Measurements from ENCODE around the gene MPP7.
"Not testable (repeated sequence)": the region's sequence is repeated elsewhere in the genome, so short reads cannot be mapped to it uniquely, and the experiment has no call there.

MPP7 gene

DNA sequence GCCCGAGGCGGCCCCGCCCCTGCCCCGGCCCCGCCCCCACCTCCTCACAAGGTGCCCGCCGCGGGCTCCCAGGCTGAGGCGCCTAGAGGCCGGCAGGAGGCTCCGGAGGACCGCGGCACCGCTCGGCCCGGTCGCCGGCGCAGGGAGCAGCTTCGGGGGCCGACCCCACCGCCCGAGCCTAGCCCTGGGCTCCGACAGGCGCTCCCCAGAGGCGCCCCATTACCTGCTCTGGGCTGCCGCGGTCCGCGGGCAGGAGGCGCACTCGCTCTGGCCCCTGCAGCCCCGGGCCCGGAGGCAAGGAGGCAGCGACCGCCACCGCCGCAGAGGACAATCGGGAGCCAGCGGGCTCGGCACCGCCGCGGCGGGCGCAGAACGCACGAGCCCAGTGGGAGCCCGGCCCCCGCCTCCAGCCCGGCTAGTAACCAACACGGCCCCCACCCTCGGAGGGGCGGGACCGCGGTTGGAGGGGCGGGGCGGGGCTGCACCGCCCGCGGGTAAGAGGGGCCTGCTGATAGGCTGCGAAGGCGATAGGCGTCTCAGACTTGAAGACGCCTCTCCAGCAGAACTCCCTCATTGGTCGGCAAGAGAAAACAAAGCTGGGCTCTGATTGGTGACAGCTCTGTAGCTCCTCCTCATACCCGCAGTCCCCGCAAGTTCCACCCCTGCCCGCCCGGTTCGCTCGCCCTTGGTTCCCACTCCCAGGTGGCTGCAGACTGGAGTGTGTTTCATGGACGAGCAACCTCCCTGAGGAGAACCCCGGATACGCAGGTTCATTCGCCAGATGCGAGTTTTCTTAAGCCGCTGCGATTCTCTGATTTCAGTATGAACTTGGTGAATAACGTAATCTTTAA lies at the start of gene MPP7:
TSS of gene MPP7 (minus strand) at position 427 of the 851 bp plus-strand sequence. CDS start 64,460 bp downstream, outside the sequence.
- peak; percentile 76 to 96 (median 92) for DNase-seq

DNA sequence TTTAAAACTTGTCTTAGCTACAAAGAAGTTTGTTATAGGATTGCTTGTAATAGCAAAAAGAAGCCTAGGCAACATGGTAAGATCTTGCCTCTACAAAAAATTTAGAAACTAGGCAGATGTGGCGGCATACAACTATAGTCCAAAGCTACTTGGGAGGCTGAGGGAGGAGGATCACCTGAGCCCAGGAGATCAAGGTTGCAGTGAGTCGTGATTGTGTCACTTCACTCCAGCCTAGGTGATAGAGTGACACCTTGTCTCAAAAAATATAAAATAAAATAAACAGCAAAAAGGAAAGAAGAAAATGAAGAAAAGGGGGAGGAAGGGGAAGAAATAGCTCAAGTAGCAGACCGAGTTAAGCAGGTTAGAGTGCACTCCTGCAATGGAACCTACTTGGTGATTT lies 47.0 kb upstream of the MPP7 start:
- no peak for DNase-seq

DNA sequence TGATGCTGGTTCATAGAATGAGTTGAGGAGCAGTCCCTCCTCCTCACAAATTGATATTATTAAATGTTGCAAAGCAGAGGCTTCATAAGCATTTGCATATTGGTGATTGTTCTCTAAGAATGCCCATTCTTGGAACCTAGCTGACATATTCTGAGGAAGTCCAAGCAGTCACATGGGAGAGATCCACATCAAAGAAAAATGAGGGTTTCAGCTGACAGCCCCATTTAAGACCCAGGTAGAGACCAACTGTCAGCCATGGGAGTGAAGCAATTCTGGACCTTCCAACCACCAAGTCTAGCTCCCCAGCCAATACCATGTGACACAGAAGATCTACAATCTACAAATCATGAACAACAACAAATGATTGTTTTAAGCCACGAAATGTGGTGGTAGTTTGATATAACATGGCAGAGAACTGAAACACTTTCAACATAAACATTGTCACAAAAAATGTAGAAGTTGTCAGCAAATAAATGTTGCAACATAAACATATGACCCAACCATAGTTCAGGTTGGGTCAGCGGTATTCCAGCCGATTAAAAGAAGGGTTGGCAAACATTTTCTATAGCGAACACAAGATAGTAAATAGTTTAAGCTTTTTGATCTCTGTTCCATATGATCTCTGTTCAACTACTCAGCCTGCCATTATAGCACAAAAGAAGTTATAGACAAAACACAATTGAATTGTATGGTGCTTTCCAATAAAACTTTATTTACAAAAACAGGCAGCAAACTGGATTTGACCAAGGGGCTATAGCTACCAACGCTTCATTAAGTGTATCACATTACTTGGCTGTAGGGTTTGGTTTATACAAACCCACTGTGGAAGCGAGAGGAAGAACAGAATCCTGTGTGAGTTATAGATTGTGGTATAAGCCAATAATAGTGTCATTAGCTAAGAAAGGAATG lies 41.4 kb upstream of the MPP7 start:
- no peak for DNase-seq

DNA sequence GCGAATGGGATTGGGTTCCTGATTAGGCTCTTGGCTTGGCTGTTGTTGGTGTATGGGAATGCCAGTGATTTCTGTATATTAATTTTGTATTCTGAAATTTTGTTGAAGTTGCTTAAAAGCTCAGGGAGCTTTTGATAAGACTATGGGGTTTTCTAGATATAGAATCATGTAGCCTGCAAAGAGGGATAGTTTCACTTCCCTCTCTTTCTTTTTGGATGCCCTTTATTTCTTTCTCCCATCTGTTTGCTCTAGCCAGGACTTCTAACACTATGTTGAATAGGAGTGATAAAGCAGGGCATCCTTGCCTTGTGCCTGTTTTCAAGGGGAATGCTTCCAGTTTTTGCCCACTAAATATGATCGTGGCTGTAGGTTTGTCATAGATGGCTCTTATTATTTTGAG lies 40.4 kb upstream of the MPP7 start:
- no peak for DNase-seq

DNA sequence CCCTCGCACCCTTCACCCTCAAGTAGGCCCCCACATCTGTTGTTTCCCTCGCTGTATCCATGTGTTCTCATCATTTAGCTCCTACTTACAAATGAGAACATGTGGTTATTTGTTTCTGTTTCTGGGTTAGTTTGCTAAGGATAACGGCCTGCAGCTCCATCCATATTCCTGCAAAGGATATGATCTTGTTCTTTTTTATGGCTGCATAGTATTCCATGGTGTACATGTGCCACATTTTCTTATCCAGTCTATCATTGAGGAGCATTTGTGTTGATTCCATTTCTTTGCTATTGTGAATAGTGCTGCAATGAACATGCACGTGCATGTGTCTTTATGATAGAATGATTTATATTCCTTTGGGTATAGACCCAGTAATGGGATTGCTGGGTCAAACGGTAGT lies 38.8 kb upstream of the MPP7 start:
- DNase-seq, result not testable (repeated sequence)

DNA sequence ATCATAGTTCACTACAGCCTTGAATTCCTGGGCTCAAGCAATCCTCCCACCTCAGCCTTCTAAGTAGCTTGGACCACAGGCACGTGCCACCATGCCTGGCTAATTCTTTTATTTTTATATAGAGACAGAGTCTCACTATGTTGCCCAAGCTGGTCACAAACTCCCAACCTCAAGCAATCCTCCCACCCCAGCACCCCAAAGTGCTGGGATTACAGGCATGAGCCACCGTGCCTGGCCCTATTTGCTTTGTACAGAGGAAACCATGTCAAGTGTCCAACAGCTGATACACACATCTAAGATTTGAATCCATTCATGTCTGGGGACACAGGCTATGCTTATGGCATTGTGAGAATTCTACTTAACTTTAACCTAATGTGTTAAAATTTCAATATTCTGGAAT lies 29.9 kb upstream of the MPP7 start:
- no peak for DNase-seq

DNA sequence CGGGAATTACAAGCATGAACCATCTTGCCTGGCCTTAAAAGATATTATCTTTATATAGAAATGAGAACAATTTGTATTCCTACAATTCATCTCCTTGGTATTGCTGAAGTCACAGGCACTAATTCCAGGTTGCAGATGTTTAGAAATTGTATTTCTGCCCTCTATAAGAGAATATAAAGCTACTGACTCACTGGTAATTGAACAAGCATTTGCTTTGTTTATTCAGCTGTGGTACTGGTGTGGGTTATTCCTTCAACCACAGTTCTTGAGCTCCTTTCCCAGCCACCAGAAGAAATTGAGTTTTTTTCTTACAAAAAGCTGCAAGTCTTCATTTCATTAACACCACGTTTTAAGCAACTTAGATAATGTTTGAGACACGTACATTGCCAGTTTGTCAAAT lies 29.0 kb upstream of the MPP7 start:
- no peak for DNase-seq

DNA sequence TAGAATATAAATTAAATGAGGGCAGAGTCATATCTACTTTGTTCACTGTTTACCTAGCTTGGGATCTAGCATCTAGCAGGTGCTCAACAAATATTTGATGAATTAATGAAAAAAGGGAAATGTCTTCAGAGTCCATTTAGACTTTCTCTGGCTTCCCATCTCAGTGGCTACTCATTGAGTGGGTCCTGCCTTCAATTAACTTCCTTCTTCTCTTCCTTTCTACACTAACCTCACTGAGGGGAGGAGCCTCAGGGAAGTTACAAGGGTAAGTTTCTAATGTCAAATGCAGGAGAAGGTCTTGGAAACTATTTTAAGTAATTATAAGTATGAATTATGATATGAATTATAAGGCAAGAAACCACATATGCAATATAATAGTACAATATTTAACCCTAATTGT lies 28.2 kb upstream of the MPP7 start:
- DNase-seq, result no peak

DNA sequence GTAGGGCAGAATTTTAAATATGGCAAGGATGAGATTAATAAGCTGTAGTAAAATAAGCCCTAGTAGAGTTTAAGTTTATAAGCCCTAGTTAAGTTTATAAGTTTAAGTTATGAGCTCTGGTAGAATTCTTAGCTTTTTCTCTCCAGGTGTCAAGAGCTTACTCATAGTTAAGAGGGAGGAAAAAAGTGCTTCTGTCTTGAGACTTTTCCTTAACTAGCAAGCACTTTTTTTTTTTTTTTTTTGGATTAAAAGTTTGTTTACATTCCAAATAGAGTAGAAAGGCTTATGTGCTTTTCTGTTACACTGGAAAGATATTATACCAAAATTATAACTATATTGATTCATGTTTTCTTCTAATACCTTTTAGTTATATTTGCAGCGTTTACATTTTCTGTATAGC lies 25.5 kb upstream of the MPP7 start:
- no peak for DNase-seq

DNA sequence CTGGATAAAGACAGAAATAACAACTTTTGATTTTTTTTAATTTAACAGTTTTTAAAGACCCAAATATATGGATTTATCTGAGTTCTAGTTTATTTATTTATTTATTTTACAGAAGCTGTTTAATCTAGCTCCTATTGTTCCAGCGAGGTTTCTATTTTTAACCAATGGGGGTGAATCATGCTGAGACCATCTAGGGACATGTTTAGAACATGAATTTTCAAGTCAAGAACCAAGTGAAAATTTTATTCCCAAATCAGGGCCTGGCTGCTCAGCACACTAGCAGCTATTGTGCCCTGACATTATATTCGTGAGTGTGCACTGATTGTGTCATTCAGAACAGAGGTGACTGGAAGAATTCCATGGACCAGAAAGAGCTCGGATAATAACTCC lies 24.6 kb upstream of the MPP7 start:
- no peak for DNase-seq

DNA sequence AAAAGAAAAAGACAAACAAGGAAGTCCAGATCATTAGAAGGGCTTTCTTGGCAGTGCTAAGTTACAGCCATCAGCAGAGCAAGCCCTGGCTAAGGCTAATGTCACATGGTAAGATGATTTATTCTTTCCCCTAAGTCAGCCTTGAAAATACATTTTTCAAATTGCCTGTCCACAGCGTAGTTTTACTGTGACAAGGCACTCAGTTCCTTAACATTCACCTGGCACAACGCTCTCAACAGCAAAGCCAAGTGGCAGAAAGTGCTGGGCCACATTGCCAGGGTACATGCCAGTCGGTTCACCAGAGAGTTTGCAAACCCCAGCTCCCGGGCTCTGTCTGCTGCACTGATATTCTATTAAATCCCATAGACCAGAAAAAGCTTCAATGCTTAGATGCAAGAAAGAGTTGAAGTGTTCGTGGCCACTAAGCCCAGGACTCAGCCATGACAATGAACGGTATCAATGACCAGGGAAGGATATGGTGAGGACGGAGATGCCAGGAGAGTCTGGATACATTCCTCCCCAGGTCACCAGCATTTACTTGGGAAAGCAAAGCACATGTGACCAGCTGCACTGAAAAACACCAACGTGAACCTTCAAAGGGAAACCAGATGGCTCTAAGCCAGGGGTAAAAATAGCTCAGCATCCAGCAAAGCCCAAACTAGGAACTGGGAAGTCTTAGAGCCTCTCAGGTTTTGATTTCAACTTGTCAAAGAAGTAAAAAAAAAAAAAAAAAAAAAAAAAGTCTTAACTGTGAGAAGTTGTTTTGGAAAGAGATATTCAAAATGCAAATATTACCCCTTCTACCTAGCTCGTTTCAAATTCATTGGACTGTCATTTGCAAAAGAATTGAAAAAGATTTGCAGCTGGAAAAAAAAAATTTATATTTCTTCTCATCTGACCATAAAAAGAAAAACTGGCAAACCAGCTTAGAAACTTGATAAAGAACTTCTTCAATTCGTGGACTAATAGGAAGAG lies 23.9 kb upstream of the MPP7 start:
- no peak for DNase-seq

DNA sequence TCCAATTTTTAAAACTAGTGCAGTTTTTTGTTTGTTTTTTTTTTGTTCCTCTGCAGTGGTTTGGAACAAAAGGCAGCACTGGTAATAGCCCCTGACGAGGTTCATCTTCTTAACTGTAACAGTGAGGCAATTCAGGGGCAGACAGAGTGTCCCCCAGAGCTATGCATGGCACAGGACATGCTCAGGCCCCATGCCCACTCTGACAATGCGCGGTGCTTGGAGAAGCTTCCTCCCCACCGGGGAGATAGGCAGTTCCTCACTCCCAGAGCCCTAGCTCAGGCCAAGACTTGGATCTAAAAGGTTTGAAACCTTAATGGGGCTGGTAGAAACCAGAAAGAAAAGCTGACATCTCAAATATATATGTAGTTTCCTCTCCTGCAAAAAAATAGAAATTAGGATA lies 17.9 kb upstream of the MPP7 start:
- no peak for DNase-seq

DNA sequence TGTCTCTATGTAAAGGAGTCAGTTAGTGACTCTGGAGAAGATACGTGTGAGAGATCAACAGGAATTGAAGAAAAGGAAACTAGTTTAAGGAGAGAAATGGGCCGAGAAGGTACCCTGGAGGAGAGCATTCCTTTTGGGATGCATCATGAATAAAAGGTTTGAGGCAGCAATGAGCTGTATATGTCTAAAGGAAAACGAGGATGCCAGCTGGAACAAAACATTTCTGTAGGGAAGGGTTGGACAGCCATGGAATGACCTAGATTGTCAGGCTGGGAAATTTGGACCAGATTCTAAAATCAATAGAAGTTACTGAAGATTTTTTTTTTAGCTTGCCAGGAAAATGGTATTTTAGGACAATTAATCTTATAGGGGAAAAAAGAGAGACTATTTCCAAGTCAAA lies 17.2 kb upstream of the MPP7 start:
- no peak for DNase-seq

DNA sequence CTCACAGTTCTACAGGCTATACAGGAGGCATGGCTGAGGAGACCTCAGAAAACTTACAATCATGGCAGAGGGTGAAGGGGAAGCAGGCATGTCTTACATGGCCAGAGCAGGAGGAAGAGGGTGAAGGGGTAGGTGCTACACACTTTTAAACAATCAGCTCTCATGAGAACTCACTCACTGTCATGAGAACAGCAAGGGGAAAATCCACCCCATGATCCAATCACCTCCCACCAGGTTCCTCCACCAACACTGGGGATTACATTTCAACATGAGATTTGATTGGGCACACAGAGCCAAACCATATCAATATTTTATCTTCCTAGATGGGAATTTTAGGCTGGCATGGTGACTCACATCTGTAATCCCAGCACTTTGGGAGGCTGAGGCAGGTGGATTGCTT lies 16.2 kb upstream of the MPP7 start:
- DNase-seq, result not testable (repeated sequence)

DNA sequence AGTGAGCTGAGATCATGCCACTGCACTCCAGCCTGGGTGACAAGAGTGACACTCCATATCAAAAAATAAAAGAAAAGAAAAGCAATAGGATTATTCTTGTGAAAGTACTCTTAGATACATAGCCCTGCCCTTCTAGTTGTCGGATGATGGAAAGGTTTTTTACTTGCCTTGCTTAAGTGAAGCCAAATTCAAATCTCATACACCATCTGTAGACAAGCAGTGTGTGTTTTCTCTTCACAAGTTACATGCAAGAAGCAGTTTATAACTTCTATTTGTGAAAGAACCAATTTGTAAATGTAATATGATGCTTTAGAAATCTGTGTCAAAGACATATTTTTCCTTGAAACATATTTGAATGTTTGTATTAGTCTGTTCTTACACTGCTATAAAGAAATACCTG lies 15.8 kb upstream of the MPP7 start:
- no peak for DNase-seq

DNA sequence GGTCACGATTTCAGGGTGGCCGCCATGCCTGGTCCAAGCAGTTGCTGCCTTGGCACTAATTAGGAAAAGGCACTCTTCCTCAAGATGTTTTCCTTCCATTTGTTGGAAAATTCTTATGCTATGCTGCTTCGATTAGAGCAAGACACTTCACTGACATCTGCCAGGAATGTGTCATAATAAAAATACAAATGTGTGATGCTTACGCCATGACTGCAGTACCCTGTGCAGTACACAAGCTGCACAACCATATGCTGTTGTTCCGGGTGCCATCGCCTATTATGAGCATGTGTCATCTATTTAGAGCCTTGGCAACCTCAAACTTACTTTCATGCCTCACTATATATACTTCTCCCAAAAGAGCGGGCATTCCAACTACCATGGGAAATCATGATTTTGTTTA lies 14.9 kb upstream of the MPP7 start:
- DNase-seq, result no peak

DNA sequence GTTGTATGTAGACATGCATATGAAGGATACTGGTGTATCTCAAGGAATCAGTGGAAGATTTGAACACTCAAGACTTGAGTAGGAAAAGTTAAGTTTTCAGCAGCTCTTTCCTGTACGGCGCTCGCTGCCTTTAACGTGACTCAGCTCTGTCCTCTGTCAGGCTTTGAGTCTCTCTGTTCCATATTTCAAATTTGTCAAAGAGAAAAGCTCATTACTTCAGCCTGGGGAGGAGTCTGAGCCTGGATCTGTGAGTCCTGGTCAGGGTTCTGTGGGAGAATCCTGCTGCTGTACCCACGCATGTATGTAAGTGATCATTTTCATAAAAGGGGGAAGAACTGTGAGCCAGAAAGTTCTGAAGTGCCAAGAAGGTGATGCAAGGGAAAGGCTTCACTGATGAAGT lies 13.8 kb upstream of the MPP7 start:
- no peak for DNase-seq

DNA sequence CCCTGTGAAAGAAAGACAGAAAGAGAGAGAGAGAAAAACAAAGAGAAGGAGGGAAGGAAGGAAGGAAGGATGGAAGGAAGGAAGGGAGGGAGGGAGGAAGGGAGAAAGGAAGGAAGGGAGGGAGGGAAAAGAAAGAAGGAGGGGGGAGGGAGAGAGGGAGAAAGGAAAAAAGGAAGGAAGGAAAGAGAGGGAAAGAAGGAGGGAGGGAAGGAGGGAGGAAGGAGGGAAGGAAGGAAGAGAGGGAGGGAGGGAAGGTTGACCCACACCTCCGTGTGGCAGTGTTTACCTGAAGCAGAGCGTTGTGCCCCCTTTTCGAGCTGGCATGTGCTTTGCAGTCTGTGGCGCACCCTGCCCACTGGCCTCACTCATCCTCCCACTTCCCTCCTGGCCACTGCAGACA lies 12.3 kb upstream of the MPP7 start:
- no peak for DNase-seq

DNA sequence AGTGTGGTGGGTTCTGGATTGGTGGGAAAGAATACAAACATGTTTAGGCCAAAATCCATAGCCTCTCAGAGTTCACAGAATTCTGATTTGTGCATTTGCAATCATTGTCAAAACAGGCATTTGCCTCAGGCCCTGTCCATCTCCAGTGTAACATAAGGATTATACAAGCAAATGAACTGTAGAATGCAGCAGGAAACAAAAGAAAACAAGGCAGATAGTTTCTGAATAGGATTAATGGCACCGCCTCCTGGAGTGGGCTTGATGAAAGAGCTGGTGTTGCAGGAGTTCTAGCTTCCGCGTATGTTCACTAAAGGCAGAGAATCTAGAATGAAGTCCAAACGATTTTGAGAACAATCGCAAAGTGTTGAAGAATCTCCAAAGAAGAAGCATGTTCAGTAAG lies 11.3 kb upstream of the MPP7 start:
- no peak for DNase-seq

DNA sequence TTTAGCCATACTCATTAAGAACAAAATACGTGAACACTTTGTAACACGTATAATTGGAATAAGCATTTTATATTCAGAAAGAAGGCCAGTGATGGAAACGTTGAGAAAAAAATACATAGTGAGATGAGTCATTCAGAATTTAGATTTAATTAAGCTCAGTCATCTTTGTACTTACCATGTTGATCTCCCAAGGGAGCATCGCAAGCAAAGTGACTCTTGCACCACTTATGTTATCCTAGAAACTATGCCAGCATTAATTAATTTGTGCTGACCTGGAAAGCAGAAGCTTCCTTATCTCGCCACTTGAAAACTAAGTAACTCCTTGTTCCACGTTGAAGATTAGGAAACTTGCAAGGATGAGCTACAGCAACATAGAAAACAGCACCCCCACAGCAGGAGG lies 9.7 kb upstream of the MPP7 start:
- DNase-seq, result no peak

DNA sequence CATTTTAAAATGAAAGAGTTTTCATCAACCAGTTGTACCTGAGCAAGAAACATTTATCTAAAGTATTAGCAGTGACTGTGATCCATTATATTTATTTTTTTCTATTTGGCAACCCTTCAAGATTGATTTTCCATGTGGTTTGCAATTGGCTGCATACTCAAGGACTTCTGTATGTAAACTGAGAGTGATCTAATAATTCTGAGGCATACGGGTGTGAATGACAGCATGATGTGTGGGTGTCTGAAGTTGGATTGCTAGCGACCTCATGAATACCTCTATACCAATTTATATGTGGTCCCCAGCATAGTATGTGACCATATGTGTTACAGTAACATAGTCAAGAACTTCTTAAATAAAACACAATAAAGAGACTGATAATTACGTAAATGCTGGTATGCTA lies 8.2 kb upstream of the MPP7 start:
- DNase-seq, result no peak

DNA sequence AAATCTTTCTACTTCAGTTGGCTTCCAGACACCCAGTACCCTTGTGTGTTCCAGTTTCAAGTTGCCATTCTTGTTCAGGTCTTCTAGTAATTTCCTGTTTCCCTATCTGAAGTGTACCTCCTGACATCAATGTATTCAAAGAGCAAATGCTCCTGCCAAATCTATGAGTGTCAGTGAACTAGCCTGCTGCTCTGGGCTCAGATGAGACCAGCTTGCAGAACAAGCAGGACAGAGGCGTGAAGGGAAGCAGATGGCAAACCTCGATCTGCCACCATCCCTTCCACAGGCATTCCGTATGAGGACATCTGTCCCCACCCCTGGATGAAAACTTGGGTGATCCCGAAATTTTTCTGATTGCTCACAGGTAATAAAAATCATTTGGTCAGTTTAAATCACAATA lies 4.4 kb upstream of the MPP7 start:
- DNase-seq, result no peak

DNA sequence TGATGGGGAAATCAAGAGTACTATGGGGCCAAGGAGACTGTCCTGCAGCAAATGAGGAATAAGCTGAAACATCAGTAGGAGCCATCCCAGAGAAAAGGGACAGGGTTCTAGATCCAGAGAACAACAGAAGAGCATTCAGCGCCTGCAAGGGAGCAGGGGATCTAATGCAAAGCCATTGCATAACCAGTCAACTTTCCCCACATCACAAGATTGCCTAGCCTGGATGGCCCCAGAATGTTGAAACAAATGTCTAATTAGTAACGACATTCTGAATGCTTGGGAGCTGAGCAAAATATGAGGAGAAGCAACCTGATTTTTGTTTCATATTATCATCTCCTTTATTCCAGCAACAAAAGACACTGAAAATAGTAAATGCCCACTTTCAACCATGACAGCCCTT lies 2.7 kb upstream of the MPP7 start:
- DNase-seq, result no peak

Data from activated naive CD4-positive, alpha-beta T cell (primary cell).